Measurements from ENCODE around the gene OS9.

GRCh38 chr12:57755454-57756372 is 61.8 kb downstream of the OS9 start:
- TF ChIP-seq POLR2A (IDR thresholded peaks at IDR 0.05; ENCODE audit: low read depth, low read length) (no peak), USF2 (IDR thresholded peaks at IDR 0.05; ENCODE audit: low read depth, low read length) (no peak), CEBPB (IDR thresholded peaks at IDR 0.05; ENCODE audit: low read depth, low read length) (no peak), CTCF (conservative IDR thresholded peaks at IDR 0.05; ENCODE audit: low read depth, low read length) (no peak), FOS (IDR thresholded peaks at IDR 0.05; ENCODE audit: low read depth, low read length) (no peak), RAD21 (IDR thresholded peaks at IDR 0.05; ENCODE audit: low read length) (no peak), MAFK (IDR thresholded peaks at IDR 0.05; ENCODE audit: low read depth, low read length) (no peak), ELK1 (IDR thresholded peaks at IDR 0.05; ENCODE audit: borderline replicate concordance, low read depth, low read length) (no peak), RFX5 (IDR thresholded peaks at IDR 0.05; ENCODE audit: low read depth, low read length) (no peak), SMC3 (IDR thresholded peaks at IDR 0.05; ENCODE audit: low read depth, low read length) (no peak), MXI1 (IDR thresholded peaks at IDR 0.05; ENCODE audit: borderline replicate concordance, low read depth, low read length) (no peak), RCOR1 (IDR thresholded peaks at IDR 0.05; ENCODE audit: insufficient replicate concordance, low read length) (no peak)

All from IMR-90 (cell line).